ENCODE results near the gene DERA. TPM values are rescaled to one million over a fixed set of nuclear protein-coding genes. Genes with fewer than 3 reads are reported as not detected.
"Not testable (repeated sequence)": the region's sequence is repeated elsewhere in the genome, so short reads cannot be mapped to it uniquely, and the experiment has no call there.

Gene DERA
- total RNA-seq, 2 experiments from 2014 or later, result 28.3 to 34.0 TPM

DNA sequence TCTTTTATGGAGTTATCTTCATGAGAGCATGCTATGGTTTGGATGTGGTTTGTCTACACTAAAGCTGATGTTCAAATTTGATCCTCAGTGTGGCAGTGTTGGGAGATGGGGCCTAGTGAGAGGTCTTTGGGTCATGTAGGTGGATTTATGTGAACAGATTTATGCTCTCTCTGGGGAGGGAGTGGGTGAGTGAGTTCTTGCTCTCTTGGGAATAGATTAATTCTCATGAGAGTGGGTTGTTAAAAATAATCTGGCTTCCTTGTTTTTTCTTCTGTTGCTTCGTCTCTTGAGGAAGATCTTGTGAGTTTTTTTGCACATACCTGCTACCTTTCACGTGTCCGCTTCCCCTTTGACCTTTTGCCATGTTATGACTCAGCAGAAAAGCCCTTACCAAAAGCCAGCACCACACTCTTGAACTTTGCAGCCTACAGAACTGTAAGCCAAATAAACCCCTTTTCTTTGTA, 20.5 kb downstream of the DERA start:
- DNase-seq, result no peak
- Mint-ChIP-seq H3K27me3 (no peaks in the 10 kb centered on the region), H3K9me3 (peaks cover 2% of the 10 kb centered on the region), H3K36me3 (peaks cover 18% of the 10 kb centered on the region), H3K4me3 (no peak overlapping the region), H3K27ac (no peak overlapping the region), H3K4me1 (peaks cover 7% of the 10 kb centered on the region)

DNA sequence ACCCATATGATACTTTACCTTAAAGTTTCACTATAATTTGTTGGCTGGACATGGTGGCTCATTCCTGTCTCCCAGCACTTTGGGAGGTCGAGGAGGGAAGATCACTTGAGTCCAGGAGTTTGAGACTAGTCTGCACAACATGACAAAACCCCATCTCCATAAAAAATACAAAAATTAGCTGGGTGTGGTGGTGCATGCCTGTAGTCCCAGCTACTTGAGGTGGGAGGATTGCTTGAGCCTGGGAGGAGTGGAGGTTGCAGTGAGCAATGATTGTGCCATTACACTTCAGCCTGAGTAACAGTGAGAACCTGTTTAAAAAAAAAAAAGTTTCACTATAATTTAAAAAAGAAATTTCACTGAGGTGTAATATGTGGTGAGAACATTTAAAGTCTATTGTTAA, 21.2 kb downstream of the DERA start:
- Mint-ChIP-seq H3K27ac (no peak overlapping the region), H3K4me3 (no peak overlapping the region), H3K9me3 (peaks cover 5% of the 10 kb centered on the region), H3K4me1 (peaks cover 7% of the 10 kb centered on the region), H3K36me3 (peaks cover 19% of the 10 kb centered on the region), H3K27me3 (no peaks in the 10 kb centered on the region)
- no peak for DNase-seq

DNA sequence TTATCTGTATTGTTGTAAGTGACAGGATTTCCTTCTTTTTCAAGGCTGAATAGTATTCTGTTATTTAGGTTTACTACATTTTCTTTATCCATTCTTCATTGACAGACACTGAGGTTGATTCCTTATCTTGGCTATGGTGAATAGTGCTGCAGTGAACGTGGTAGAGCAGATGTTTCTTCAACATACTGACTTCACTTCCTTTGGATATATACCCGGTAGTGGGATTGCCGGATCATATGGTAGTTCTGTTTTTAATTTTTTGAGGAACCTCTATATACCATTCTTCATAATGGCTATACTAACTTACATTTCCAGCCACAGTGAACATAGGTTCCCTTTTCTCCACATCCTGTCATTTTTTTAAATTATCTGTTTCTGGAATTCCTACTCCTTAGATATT, 21.8 kb downstream of the DERA start:
- H3K4me1 Mint-ChIP-seq, result peaks cover 7% of the 10 kb centered on the region
- peaks cover 26% of the 10 kb centered on the region for H3K36me3 Mint-ChIP-seq
- DNase-seq, result no peak
- peaks cover 11% of the 10 kb centered on the region for H3K9me3 Mint-ChIP-seq
- H3K27me3 Mint-ChIP-seq, result no peaks in the 10 kb centered on the region
- no peak overlapping the region for H3K27ac Mint-ChIP-seq
- no peak overlapping the region for H3K4me3 Mint-ChIP-seq

DNA sequence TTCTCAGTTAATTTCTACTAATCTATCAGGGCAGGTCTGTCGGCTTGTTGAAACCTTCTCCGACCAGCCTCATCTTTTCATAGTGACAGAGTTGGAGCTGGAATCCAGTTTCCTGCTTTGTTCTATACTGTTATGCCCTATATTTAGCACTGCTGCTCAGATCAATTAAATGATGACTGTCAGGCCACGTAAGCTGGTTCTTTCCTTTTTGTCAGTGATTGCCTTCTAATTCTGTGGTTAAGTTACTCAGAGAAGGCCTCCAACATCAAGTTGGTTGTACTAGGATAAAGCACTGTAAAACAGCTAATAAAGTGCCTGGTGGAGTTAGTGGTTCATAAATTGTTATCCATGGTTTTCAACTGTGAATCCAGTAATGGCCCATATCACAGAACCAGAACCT, 22.6 kb downstream of the DERA start:
- DNase-seq, result no peak
- no peaks in the 10 kb centered on the region for H3K27me3 Mint-ChIP-seq
- no peak overlapping the region for H3K4me3 Mint-ChIP-seq
- H3K36me3 Mint-ChIP-seq, result peaks cover 28% of the 10 kb centered on the region
- H3K4me1 Mint-ChIP-seq, result peaks cover 7% of the 10 kb centered on the region
- H3K27ac Mint-ChIP-seq, result no peak overlapping the region
- H3K9me3 Mint-ChIP-seq, result peaks cover 12% of the 10 kb centered on the region

DNA sequence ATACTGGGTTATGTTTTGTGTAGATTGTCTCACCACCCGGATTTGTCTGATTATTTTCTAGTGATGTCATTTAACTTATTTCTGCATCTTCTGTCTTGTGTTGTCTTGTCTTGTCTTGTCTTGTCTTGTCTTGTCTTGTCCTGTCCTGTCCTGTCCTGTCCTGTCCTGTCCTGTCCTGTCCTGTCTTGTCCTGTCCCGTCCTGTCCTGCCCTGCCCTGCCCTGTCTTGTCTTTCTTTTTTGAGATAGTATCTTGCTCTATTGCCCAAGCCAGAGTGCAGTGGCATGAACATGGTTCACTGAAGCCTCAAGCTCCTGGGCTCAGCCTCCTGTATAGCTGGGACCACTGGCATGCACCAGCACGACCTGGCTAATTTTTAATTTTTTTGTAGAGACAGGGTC, 25.6 kb downstream of the DERA start:
- Mint-ChIP-seq H3K4me1 (peaks cover 1% of the 10 kb centered on the region), H3K4me3 (no peak overlapping the region), H3K27ac (no peak overlapping the region), H3K9me3 (peaks cover 22% of the 10 kb centered on the region), H3K36me3 (peaks cover 38% of the 10 kb centered on the region), H3K27me3 (no peaks in the 10 kb centered on the region)
- no peak for DNase-seq

DNA sequence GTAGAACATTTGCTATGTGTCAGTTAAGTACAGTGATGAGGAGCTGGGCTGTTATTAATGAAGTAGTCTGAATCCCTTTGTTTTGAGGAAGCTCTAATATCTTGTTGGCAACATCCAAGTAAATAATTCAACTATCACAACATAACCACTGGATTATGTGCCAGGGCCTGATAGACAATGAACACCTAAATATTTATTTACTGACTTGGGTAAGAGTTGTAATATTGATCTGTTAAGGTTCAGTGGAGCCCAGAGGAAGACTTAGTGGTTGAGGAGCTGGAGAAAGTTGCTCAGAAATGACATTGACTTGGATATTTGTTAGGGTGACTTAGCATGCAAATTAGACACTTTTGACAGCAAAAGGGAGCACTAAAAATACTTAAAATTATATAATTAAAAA, 26.8 kb downstream of the DERA start:
- no peaks in the 10 kb centered on the region for H3K27me3 Mint-ChIP-seq
- DNase-seq, result no peak
- no peak overlapping the region for H3K4me3 Mint-ChIP-seq
- peaks cover 44% of the 10 kb centered on the region for H3K36me3 Mint-ChIP-seq
- H3K9me3 Mint-ChIP-seq, result peaks cover 20% of the 10 kb centered on the region
- no peaks in the 10 kb centered on the region for H3K4me1 Mint-ChIP-seq
- H3K27ac Mint-ChIP-seq, result no peak overlapping the region

DNA sequence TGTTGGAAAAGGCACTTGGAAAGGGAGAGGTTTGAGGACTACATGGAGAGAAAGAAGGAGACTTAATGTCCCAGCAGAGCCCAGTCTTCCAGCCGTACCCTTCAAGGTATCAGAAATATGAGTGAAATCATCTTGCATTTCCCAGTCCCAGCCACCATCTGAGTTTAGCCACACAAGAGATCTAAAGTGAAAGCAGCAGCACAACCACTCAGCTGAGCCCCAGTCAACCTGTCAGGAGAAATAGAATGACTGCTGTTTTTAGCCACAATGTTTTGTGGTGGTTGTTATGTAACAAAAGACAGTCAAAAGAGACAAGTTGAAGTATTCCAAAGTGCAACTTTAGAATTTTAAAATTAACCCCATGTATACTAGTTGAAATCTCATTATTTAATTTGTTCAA, 28.0 kb downstream of the DERA start:
- no peak for DNase-seq
- Mint-ChIP-seq H3K36me3 (peaks cover 44% of the 10 kb centered on the region), H3K27me3 (no peaks in the 10 kb centered on the region), H3K4me1 (no peaks in the 10 kb centered on the region), H3K4me3 (no peak overlapping the region), H3K9me3 (peaks cover 21% of the 10 kb centered on the region), H3K27ac (no peak overlapping the region)

DNA sequence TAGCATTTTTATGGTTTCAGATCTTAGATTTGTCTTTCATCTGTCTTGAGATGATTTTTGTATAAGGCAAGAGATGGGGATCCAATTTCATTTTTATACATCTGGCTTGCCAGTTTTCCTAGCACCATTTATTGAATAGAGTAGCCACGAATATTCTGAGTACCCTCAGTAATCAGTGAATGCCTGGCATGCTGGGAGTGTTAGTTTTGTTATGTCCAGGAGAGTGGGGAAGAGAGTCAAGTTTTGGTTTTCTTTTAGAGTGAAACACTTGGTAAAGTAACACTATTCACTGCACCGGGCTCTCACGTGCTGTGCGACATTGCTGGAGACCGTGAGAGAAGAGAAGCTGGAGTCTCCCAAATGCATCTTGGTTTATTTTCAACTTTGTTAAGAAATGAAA, 31.3 kb downstream of the DERA start:
- H3K27me3 Mint-ChIP-seq, result no peaks in the 10 kb centered on the region
- peaks cover 53% of the 10 kb centered on the region for H3K36me3 Mint-ChIP-seq
- H3K4me1 Mint-ChIP-seq, result no peaks in the 10 kb centered on the region
- no peak overlapping the region for H3K4me3 Mint-ChIP-seq
- no peak for DNase-seq
- H3K9me3 Mint-ChIP-seq, result peaks cover 28% of the 10 kb centered on the region
- H3K27ac Mint-ChIP-seq, result no peak overlapping the region

DNA sequence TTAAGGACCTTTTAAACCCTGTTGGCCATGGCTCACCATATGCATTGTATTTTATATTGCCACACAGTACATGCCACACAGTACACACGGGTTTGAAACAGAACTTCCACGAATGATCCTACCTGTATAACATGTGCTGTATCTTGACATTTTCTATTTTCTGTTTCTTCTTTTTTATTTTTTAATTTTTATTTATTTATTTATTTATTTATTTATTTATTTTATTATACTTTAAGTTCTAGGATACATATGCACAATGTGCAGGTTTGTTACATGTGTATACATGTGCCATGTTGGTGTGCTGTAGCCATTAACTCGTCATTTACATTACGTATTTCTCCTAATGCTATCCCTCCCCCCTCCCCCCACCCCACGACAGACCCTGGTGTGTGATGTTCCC, 32.4 kb downstream of the DERA start:
- not testable (repeated sequence) for H3K4me3 Mint-ChIP-seq, H3K27me3 Mint-ChIP-seq, DNase-seq, H3K4me1 Mint-ChIP-seq, H3K27ac Mint-ChIP-seq
- Mint-ChIP-seq H3K36me3 (peaks cover 52% of the 10 kb centered on the region), H3K9me3 (peaks cover 27% of the 10 kb centered on the region)

DNA sequence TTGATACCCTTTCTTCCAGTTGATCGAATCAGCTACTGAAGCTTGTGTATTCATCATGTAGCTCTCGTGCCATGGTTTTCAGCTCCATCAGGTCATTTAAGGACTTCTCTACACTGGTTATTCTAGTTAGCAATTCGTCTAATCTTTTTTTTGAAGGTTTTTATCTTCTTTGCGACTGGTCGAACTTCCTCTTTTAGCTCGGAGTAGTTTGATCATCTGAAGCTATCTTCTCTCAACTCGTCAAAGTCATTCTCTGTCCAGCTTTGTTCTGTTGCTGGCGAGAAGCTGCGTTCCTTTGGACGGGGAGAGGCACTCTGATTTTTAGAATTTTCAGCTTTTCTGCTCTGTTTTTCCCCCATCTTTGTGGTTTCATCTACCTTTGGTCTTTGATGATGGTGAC, 37.3 kb downstream of the DERA start:
- not testable (repeated sequence) for H3K27ac Mint-ChIP-seq, H3K27me3 Mint-ChIP-seq, DNase-seq, H3K4me3 Mint-ChIP-seq, H3K4me1 Mint-ChIP-seq
- peaks cover 20% of the 10 kb centered on the region for H3K9me3 Mint-ChIP-seq
- peaks cover 29% of the 10 kb centered on the region for H3K36me3 Mint-ChIP-seq

DNA sequence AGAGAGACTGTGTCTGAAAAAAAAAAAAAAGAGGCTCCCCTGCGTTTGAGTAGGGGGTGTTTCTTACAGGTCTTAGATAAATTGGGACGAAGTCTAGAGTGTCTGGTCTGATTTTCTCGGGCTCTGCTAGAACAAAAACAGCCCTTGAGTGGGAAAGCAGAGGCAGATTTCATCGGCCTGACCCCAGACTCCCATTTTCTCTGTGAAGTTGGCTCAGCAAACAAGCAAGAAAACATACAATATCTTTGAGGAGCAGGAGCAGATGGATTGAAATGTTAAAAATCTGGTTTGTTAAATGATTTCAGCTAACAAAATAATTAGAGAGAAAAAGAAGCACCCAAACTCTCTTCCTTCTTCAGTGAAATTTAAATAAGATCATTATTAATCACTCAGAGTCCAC, 44.1 kb downstream of the DERA start:
- H3K4me3 Mint-ChIP-seq, result no peak overlapping the region
- peaks cover 2% of the 10 kb centered on the region for H3K36me3 Mint-ChIP-seq
- no peak overlapping the region for H3K27ac Mint-ChIP-seq
- no peak for DNase-seq
- H3K4me1 Mint-ChIP-seq, result no peaks in the 10 kb centered on the region
- H3K9me3 Mint-ChIP-seq, result no peaks in the 10 kb centered on the region
- H3K27me3 Mint-ChIP-seq, result no peaks in the 10 kb centered on the region

DNA sequence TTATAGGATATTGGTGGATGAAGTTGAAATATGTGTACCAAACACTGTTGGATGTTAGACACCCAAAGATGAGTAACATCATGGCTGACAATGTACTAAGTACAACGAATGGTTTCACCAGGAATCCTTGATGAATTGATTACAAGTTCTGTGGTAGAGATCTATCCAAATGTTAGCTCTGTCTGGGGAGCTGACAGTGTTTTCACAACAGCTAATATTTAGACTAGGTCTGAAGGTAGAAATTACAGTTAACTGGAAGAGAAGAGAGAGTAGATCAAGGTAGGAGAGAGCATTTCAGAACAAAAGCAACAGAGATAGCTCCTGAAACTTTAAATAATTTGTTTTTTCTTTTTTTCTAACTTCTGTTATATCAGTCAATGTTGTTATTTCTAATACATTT, 44.9 kb downstream of the DERA start:
- DNase-seq, result no peak
- H3K4me1 Mint-ChIP-seq, result no peaks in the 10 kb centered on the region
- no peak overlapping the region for H3K27ac Mint-ChIP-seq
- peaks cover 5% of the 10 kb centered on the region for H3K36me3 Mint-ChIP-seq
- H3K4me3 Mint-ChIP-seq, result no peak overlapping the region
- no peaks in the 10 kb centered on the region for H3K27me3 Mint-ChIP-seq
- no peaks in the 10 kb centered on the region for H3K9me3 Mint-ChIP-seq

DNA sequence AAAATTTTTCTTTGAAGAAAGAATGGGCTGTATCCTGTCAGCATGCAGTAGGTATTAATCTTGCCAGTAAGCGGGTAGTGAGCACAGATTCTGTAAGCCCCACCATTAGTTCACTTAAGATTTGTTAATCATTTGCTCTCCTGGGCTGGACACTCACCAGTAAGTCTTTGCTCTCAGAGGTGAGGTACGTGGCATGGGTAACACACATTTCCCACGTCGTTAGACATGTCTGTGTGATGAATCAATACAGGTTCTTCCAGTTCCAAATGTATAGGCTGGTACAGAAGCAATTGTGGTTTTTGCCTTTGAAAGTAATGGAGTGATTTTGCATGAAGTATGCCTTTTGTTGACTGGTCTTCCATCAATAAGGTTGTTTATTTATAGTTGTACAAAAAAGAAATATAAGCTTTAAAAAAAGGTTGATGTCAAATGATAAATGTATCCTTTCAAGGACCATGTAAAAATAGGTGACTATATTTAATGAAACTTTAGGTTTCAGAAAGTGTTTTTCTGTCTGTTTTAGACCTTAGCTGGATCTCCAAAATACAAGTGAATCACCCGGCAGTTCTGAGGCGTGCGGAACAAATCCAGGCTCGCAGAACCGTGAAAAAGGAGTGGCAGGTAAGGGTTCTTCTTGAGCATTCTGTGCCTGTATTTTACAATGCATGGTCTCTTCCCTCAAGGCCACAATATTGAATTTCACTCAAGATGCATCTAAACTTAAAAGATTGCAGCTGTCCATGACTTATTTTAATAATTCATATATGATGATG, 45.5 kb downstream of the DERA start:
- Mint-ChIP-seq H3K9me3 (no peaks in the 10 kb centered on the region), H3K4me1 (no peaks in the 10 kb centered on the region), H3K27ac (no peak overlapping the region), H3K27me3 (no peaks in the 10 kb centered on the region), H3K4me3 (no peak overlapping the region), H3K36me3 (peaks cover 5% of the 10 kb centered on the region)
- no peak for DNase-seq

DNA sequence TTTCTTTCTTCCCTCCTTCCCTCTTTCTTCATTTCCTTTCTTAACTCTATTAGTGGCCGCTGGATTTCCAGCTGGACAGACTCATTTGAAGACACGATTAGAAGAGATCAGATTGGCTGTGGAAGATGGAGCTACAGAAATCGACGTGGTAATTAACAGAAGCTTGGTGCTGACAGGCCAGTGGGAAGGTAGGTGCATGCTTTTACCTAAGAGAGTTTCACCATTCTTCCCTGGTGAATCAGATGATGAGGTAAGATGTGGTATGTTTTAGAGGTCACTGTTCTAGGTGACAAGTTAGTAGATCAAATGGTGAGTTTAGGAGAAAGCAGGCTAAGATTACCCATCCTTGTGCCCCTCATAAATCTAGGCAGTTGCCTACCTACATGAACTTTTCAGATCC, 51.6 kb downstream of the DERA start:
- Mint-ChIP-seq H3K36me3 (peaks cover 12% of the 10 kb centered on the region), H3K4me3 (no peak overlapping the region), H3K27ac (no peak overlapping the region), H3K4me1 (no peaks in the 10 kb centered on the region), H3K9me3 (no peaks in the 10 kb centered on the region), H3K27me3 (no peaks in the 10 kb centered on the region)
- no peak for DNase-seq

DNA sequence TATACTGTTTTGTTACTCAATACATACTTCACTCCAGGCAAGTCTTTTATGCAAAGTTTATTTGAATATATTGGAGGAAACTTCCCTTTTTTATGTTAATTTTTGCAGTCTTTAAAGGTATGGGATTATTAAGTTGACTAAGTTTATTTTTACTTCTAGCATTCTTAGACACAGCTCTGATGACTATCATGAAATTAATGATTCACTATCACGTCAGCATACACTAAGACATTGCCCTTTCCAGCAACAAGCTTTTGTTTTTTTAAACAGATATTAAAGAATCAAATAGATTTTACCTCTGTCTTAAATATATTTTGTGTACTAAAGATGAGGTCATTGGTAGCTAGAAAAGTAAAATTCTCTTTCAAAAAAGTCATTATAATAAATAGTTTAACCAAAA, 52.1 kb downstream of the DERA start:
- Mint-ChIP-seq H3K9me3 (no peaks in the 10 kb centered on the region), H3K27ac (no peak overlapping the region), H3K4me3 (no peak overlapping the region), H3K4me1 (no peaks in the 10 kb centered on the region), H3K36me3 (peaks cover 12% of the 10 kb centered on the region), H3K27me3 (no peaks in the 10 kb centered on the region)
- no peak for DNase-seq

DNA sequence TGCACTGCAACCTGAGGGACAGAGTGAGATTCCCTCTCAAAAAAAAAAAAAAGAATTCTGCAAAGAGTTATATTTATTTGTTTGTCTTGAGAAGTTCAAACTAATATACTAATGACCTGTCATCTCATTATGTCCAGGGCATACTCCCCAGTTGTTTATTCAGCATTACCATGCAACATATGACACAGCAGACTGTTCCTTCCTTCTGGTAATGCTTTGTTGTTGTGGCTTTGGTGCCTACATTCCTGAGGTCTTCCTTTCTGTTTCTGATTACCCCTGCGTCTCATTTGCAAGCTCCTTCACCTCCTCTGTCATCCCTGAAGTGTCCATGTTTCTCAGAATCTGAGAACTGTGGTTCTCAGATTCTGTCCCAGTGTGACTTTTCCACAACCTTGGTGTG, 55.3 kb downstream of the DERA start:
- Mint-ChIP-seq H3K27me3 (no peaks in the 10 kb centered on the region), H3K36me3 (peaks cover 9% of the 10 kb centered on the region), H3K9me3 (no peaks in the 10 kb centered on the region), H3K4me3 (no peak overlapping the region), H3K27ac (no peak overlapping the region), H3K4me1 (no peaks in the 10 kb centered on the region)
- no peak for DNase-seq

Data from activated naive CD8-positive, alpha-beta T cell treated with anti-CD3 and anti-CD28 coated beads for 36 hours (primary cell).